GM12874 (cell line): ENCODE results near the gene TCOF1.

Source experiments
- TF ChIP-seq, protein P1 (sequence below): IDR thresholded peaks from 2 replicates; pipeline ENCODE4 v1.5.1; 2011; ENCODE audit warnings: low read depth, mild to moderate bottlenecking, control low read depth, low read length, moderate library complexity; ENCODE audit not compliant: insufficient read depth

Gene TCOF1

DNA sequence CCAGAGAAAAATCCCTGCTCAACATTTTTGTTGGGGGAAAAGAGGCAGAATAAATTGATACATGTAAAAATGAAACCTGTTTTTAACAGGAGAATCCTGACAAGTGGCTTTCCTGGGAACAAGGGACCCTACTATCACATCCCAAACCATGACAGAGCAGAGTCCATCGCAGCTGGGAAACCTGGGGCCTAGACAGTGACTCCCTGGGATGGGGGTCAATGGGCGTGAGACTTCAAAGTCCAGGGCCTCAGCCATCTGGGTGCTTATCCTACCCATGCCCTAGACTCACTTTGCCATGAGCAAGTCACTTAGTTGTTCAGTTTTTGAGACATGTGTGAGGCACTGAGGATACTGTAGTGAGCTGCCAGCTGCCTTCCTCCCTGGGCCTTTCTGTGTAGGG is 5.7 kb downstream of the TCOF1 start:
- TF ChIP-seq, protein P1, sequence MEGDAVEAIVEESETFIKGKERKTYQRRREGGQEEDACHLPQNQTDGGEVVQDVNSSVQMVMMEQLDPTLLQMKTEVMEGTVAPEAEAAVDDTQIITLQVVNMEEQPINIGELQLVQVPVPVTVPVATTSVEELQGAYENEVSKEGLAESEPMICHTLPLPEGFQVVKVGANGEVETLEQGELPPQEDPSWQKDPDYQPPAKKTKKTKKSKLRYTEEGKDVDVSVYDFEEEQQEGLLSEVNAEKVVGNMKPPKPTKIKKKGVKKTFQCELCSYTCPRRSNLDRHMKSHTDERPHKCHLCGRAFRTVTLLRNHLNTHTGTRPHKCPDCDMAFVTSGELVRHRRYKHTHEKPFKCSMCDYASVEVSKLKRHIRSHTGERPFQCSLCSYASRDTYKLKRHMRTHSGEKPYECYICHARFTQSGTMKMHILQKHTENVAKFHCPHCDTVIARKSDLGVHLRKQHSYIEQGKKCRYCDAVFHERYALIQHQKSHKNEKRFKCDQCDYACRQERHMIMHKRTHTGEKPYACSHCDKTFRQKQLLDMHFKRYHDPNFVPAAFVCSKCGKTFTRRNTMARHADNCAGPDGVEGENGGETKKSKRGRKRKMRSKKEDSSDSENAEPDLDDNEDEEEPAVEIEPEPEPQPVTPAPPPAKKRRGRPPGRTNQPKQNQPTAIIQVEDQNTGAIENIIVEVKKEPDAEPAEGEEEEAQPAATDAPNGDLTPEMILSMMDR: no peak

DNA sequence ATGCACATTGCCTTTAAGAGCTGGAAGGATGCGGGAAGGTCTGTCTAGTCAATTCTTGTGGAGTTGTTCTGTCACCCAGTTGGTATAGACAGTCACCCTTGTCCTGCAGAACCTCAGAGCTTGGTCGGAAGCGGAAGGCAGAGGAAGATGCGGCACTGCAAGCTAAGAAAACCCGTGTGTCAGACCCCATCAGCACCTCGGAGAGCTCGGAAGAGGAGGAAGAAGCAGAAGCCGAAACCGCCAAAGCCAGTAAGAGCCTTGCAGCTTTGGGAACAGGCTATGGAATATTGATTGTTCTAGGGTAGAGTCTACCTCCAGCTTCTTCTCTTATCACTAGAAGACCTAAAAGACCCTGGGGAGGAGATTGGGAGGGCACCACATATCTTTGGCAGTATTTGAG is 6.5 kb downstream of the TCOF1 start:
- TF ChIP-seq, protein P1: no peak

DNA sequence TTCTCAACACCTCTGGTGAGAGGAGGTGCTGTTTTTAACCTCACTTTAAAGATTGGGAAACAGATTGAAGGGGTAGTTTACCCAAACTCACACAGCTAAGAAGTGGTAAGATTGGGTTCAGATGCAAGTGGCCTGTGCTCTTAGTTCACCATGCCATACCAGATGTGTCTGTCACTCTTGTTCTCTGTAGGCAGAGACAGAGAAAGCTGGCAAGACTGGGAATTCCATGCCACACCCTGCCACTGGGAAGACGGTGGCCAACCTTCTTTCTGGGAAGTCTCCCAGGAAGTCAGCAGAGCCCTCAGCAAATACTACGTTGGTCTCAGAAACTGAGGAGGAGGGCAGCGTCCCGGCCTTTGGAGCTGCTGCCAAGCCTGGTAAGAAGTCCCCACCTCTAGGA is 11.0 kb downstream of the TCOF1 start:
- TF ChIP-seq, protein P1: no peak

DNA sequence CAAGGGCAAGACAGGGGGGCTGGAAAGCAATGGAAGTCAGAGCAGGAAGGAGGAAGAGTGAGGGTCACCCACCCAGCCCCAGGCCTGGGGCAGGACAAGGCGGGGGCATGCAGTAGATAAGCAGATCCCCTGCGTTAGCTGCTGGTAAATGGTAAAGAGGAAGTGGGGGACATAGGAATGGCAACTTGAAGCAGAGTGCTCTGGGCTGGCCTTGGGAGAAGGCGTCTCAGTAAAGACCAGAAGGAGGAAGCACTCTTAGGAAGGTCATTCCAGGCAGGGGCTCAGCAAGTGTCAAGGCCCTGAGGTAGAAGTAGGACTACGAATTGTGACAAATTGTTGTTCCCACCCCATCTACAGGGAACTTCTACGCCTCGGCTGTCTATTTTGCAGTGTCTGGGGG is 15.1 kb downstream of the TCOF1 start:
- TF ChIP-seq, protein P1: no peak

DNA sequence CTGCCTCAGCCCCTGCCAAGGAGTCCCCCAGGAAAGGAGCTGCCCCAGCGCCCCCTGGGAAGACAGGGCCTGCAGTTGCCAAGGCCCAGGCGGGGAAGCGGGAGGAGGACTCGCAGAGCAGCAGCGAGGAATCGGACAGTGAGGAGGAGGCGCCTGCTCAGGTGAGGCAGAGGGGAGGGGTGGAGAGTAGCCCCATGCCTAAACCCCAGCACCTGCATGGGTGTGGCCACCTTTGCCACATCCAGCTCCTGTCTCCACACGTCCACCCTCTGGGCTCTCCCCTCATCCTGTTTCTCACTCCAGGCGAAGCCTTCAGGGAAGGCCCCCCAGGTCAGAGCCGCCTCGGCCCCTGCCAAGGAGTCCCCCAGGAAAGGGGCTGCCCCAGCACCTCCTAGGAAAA is 17.2 kb downstream of the TCOF1 start:
- TF ChIP-seq, protein P1: no peak

DNA sequence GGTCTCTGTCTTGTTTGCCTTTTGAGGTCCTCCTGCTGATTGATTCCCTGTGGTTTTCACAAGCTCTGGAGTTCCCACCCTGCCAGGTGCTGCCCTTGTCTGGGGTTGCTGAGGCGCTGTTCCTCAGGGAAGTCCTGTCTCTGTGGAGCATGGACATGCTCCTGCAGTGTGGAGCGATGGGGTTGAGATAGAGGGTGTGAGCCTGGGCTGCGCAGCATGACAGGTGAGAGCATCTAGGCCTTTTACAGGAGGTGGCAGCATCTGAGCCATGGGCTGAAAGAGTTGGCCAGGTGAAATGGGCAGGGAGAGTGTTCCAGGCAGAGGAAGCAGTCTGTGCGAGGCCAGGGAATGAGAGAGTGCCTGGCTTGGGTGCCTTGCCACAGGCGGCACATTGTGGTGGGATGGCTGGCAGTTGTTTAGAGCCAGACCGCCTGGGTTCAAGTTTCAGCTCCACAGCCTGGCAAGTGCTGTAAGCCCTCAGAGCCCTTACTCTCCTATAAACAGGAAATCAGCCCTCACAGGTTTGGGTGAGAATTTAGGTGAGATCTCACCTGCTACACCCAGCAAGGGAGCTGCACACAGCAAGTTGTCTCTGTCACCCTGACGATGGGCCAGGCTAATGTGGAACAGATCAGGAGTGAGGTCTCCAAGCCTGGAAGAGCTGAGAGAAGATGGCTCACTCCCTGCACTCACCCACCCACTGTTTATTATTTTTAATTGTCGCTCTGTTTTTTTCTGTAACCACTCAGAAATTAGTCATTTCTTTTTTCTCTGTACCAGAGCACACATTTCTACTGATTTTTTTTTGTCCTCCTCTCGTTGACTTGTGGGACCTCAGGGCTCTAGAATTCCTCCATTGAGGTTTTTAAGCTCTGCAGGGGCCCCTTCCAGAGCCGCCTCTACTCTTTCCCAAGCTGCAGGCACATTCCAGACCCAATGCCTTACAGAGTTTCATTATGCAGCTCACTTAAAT is 19.6 kb downstream of the TCOF1 start:
- TF ChIP-seq, protein P1: no peak

DNA sequence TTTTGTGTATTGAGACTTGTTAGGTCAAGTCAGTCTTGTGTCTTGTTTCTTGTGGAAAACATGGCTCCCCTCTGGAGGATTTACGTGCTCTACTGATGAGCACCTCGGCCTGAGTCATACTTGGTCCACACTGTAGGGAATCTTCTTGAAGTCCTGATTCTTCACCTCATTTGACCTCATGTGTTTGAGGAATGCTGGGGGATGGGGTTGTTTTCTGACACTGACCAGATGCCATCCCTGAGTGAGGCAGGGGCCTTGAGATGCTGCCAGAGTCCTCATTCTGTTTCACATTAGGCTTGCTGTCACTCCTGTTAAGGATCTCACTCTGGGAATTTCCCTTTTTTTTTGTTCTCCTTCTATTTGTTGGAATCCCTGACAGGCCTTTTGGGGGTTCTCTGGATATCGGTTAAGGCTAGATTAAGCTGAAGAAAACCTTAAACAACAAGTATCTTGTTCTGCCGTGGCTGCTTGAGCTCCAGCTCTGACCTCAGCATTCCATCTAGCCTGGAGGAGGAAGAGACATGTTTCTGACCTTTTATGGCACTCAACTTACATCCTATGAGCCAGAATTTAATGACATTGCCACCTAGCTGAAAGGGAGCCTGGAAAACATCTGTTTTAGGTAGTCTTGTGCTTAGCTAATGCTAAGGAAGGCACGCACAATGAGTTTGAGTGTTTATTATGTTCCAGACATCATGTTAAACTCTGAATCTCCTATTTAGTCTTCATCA is 20.6 kb downstream of the TCOF1 start:
- TF ChIP-seq, protein P1: no peak
